Measurements from ENCODE around the gene ERFE. TPM values are rescaled to one million over a fixed set of nuclear protein-coding genes. Genes with fewer than 3 reads are reported as not detected.

Gene ERFE
- total RNA-seq, 1 experiment from 2014 or later, result 9.7 TPM

DNA sequence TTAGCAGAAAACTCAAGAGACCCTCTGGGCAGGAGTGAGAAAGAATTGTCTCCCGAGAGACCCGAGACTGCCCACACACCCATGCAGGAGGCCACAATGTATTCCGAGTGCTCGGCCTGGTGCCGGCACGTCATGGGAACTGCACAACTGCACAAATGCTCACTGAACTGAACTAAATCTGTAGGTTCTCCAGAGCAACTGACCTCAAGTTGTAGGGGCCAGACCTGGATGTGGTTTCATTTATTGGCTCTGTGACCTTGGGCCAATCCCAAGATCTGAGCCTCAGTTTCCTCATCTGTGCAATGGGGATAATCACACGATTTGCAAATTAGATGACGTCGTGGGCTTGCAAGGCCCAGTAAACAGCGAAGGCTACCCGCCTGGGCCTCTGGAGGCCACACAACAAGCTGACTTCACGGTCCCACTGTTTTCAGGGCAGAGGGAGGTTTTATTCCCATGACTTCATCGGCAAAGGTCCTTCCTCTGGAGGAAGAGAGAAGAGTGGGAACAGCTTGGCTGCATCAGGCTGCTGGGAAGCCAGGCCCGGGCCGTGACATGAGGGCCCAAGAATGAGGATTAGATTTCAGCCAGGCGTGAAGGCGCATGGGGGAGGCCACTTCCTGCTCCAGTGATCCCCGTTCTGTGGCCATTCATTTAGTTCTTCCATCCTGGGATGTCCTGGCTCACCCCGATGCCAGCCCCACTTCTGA lies 3.6 kb upstream of the ERFE start:
- H3K9me3 ChIP-seq (ENCODE audit: insufficient read depth, low read depth), result no peaks in the 10 kb centered on the region
- ChIA-PET CTCF (no interaction called here), POLR2A (ENCODE audit: unreplicated experiment) (no interaction called here)
- no peaks in the 10 kb centered on the region for H3K79me2 ChIP-seq (ENCODE audit: low read depth)
- no peak overlapping the region for H3K4me3 ChIP-seq
- H3K4me1 ChIP-seq (replicated peaks; ENCODE audit: insufficient read depth), result peaks cover 5% of the 10 kb centered on the region; the same call in 1 of the 2 replicates
- no peak overlapping the region for H3K4me2 ChIP-seq
- no TSS peak for BruUV-seq (replicated peaks)
- TF ChIP-seq, protein P1, sequence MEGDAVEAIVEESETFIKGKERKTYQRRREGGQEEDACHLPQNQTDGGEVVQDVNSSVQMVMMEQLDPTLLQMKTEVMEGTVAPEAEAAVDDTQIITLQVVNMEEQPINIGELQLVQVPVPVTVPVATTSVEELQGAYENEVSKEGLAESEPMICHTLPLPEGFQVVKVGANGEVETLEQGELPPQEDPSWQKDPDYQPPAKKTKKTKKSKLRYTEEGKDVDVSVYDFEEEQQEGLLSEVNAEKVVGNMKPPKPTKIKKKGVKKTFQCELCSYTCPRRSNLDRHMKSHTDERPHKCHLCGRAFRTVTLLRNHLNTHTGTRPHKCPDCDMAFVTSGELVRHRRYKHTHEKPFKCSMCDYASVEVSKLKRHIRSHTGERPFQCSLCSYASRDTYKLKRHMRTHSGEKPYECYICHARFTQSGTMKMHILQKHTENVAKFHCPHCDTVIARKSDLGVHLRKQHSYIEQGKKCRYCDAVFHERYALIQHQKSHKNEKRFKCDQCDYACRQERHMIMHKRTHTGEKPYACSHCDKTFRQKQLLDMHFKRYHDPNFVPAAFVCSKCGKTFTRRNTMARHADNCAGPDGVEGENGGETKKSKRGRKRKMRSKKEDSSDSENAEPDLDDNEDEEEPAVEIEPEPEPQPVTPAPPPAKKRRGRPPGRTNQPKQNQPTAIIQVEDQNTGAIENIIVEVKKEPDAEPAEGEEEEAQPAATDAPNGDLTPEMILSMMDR (conservative IDR thresholded peaks at IDR 0.05), result no peak
- TF ChIP-seq EZH2 (IDR thresholded peaks at IDR 0.05; ENCODE audit: low read depth), result no peak
- H3K27ac ChIP-seq, result no peak overlapping the region
- H3K27me3 ChIP-seq (ENCODE audit: insufficient read depth, low read depth), result no peaks in the 10 kb centered on the region
- no peak overlapping the region for H2AFZ ChIP-seq
- H3K36me3 ChIP-seq (ENCODE audit: low read depth), result no peaks in the 10 kb centered on the region
- intact Hi-C loops (cut with micrococcal nuclease; ENCODE audit: unreplicated experiment), result no loop called here
- no peak for DNase-seq
- H3K9me2 ChIP-seq (ENCODE audit: insufficient read depth), result no peaks in the 10 kb centered on the region
- H3F3A ChIP-seq (ENCODE audit: insufficient read depth, low read depth), result no peaks in the 10 kb centered on the region; the same call in 1 of the 2 replicates
- no peaks in the 10 kb centered on the region for H4K20me1 ChIP-seq (ENCODE audit: insufficient read depth)

DNA sequence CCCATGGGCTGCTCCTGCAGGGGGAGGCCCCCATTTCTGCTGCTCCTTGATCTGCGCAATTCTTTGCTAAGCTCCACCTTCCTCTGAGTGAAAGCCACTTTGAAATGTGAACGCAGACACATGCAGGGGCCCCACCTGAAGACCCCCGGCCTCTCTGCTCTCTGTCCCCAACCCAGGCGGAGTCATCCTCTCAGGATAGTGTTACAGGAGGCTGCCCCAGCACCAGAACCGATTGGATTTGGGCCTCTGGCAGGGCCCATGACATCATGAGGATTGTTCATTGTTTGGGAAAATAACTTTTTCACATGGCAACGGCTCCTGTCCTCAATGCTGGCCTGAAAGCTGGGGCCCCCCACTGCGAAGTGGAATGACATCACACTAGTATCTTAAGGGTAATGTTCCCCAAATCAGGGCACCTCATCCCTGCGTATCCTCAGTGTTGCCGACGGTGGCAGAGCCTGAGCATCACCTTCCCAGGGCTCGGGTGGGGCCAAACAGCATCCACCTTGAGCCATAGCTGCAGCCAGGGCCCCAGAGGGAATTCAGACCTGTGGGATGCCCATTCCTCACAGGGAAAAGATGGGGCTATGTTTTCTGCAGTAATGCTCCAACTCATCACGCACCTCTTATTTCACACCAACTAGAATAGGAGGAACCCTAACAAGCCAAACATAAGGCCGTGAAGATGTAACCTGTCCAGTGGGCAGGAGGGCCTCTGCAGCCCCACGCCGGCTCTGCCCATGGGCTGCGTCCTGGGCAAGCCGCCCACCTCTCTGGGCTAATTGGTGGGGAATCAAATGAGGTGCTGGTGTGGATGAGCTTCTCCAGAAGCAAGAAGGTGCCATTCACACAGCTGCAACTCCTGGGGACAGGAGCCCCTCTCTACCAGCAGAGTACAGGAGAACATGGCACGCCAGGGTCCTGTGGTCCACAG lies 2.7 kb upstream of the ERFE start:
- Histone ChIP-seq H2AFZ (no peak overlapping the region), H3K79me2 (ENCODE audit: low read depth) (no peaks in the 10 kb centered on the region), H3K4me2 (no peak overlapping the region), H3K36me3 (ENCODE audit: low read depth) (no peaks in the 10 kb centered on the region), H3K4me3 (no peak overlapping the region), H3K4me1 (replicated peaks; ENCODE audit: insufficient read depth) (peaks cover 5% of the 10 kb centered on the region; the same call in 1 of the 2 replicates), H3K9me3 (ENCODE audit: insufficient read depth, low read depth) (no peaks in the 10 kb centered on the region), H4K20me1 (ENCODE audit: insufficient read depth) (no peaks in the 10 kb centered on the region), H3F3A (ENCODE audit: insufficient read depth, low read depth) (no peaks in the 10 kb centered on the region; the same call in 1 of the 2 replicates), H3K27me3 (ENCODE audit: insufficient read depth, low read depth) (no peaks in the 10 kb centered on the region), H3K27ac (no peak overlapping the region), H3K9me2 (ENCODE audit: insufficient read depth) (no peaks in the 10 kb centered on the region)
- CTCF ChIA-PET, result no interaction called here
- POLR2A ChIA-PET (ENCODE audit: unreplicated experiment), result no interaction called here
- TF ChIP-seq, protein P1 (conservative IDR thresholded peaks at IDR 0.05), result no peak
- no peak for TF ChIP-seq EZH2 (IDR thresholded peaks at IDR 0.05; ENCODE audit: low read depth)
- BruUV-seq (replicated peaks), result no TSS peak
- intact Hi-C loops (cut with micrococcal nuclease; ENCODE audit: unreplicated experiment), result no loop called here
- no peak for DNase-seq

DNA sequence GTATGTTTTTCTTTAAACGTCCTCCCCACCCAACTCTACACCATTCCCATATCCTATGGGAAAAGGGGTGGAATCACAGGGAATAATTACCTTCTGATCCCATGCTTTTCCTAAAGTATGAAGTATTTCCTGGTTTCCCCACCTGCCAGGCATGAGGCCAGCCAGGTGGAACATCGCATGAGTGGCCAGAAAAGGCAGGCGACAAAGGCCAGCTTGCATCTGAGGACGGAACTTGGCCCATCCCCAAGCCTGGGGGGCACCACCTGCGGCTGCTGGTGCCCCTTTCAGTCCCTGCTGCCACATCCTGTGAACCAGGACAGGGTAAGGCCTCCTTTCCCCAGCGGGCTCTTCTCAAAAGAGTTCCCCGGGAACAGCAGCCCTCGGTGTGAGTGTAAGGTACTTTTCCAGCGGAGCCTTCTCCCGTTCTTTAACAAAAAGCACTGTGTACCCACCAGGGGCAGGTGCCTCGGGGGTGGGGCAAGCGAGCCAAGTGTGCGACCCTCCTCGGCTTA lies 1.2 kb upstream of the ERFE start:
- CTCF ChIA-PET, result no interaction called here
- H3K36me3 ChIP-seq (ENCODE audit: low read depth), result no peaks in the 10 kb centered on the region
- H3K4me1 ChIP-seq (replicated peaks; ENCODE audit: insufficient read depth), result peaks cover 5% of the 10 kb centered on the region; the same call in 1 of the 2 replicates
- intact Hi-C loops (cut with micrococcal nuclease; ENCODE audit: unreplicated experiment), result no loop called here
- no peaks in the 10 kb centered on the region for H3K27me3 ChIP-seq (ENCODE audit: insufficient read depth, low read depth)
- H3K4me3 ChIP-seq, result no peak overlapping the region
- no peaks in the 10 kb centered on the region for H4K20me1 ChIP-seq (ENCODE audit: insufficient read depth)
- DNase-seq, result no peak
- TF ChIP-seq, protein P1 (conservative IDR thresholded peaks at IDR 0.05), result no peak
- no peak for TF ChIP-seq EZH2 (IDR thresholded peaks at IDR 0.05; ENCODE audit: low read depth)
- H3F3A ChIP-seq (ENCODE audit: insufficient read depth, low read depth), result no peaks in the 10 kb centered on the region; the same call in 1 of the 2 replicates
- H3K9me2 ChIP-seq (ENCODE audit: insufficient read depth), result no peaks in the 10 kb centered on the region
- H3K27ac ChIP-seq, result no peak overlapping the region
- no peak overlapping the region for H2AFZ ChIP-seq
- BruUV-seq (replicated peaks), result no TSS peak
- POLR2A ChIA-PET (ENCODE audit: unreplicated experiment), result no interaction called here
- no peak overlapping the region for H3K4me2 ChIP-seq
- H3K79me2 ChIP-seq (ENCODE audit: low read depth), result no peaks in the 10 kb centered on the region
- no peaks in the 10 kb centered on the region for H3K9me3 ChIP-seq (ENCODE audit: insufficient read depth, low read depth)
